Measurements from ENCODE around the gene ANKIB1. TPM values are rescaled to one million over a fixed set of nuclear protein-coding genes. Genes with fewer than 3 reads are reported as not detected.
"Not testable (repeated sequence)": the region's sequence is repeated elsewhere in the genome, so short reads cannot be mapped to it uniquely, and the experiment has no call there.

The ANKIB1 gene
- total RNA-seq, 1 donor from 2014 or later: 59.4 TPM

DNA sequence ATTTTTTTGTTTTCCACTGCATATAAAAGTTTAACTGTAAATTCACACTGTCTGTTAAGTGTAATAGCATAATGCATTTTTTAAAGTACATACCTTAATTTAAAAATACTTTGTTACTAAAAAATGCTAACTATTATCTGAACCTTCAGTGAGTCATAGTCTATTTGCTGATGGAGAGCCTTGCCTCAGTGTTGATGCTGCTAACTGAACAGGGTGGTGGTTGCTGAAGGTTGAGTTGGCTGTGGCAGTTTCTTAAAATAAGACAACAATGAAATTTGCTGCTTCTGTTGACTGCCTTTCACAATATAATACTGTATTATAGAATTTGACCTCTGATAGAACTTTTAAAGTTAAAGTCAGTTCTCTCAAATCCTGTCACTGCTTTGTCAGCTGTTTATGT is 129.2 kb downstream of the ANKIB1 start:
- intact Hi-C loops (cut with DNase I): no loop called here
- no peak for DNase-seq (ENCODE audit: low spot score)

- intact Hi-C loops (cut with DNase I): no loop called here
- no peak for DNase-seq (ENCODE audit: low spot score)
These were observed 145.3 kb downstream of the ANKIB1 start for GRCh38 chr7:92391071-92391470.

- intact Hi-C loops (cut with DNase I): no loop called here
- DNase-seq (ENCODE audit: low spot score): no peak
These were observed 151.8 kb downstream of the ANKIB1 start for GRCh38 chr7:92397542-92397941.

DNA sequence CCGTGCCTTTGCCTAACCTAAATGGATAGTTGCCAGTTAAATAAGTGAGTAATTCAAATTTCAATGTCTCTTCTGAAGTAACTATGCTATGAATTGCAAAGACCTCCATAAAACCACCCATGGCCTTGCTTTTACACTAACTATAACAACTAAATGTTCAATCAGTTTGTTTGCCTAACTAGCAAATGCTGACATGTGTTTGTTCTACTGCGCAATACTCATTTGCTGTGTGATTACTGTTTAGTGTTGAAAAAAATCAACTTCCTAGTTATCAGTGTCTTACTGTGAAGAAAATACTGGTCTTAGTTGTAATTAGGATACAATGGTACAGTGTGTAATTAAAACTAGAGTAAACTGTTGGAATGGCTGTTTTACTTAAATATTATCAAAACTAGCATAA is 154.2 kb downstream of the ANKIB1 start:
- intact Hi-C loops (cut with DNase I): no loop called here
- DNase-seq (ENCODE audit: low spot score): no peak

DNA sequence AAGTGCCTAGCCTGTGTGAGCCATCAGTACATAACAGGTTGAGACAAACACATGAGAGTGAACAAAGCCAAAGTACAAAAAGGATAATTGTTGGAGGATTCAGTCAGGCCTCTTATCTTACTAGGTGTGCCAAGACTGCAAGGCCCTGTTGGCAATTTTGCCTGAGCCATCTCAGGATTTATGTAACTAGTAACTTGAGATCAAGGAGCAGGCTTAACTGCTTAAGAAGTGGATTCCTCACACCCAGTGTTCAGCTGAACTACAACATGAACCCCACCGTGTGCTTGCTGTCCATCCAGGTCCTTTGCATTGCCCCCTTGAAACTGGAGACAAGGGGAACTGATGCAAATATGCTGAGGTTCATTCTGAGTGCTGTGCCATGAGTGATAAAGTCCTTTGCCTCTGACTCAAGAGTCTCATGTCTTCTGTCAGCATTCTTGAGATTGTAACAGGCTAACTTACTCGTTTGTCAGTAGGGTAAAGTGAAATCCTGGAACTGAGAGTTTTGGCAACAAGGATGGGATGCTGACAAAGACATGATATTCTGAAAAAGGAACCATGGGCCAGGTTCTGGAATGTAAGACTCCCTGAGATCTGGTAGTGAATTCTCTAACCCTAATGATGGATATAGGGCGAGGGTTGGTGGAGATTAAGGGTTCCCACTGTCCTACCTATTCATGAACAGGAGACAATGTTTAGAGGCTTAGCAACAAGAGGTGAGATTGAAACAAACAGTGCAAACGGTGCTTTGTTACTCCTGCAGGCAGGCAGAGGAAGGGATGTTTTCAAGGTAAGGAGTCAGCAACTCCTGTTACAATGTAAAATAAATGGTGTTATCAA is 157.4 kb downstream of the ANKIB1 start:
- intact Hi-C loops (cut with DNase I): no loop called here
- DNase-seq (ENCODE audit: low spot score): no peak

DNA sequence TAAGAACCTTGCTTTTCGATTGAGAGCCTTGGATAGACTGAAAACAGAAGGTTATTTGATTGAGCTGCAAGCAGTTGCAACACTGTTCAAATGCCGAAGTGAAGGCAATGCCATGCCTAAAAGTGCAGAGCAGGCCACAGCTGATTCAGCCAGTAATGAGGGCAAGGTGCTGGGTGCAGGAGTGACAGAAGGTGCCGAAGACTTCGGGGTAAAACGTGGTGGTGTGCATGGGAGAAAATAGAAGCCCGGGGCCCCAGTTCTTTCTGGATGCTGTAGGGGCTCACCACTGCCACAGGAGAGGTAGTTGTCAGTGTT is 157.9 kb downstream of the ANKIB1 start:
- intact Hi-C loops (cut with DNase I): no loop called here

GRCh38 chr7:92404170-92404614 is 158.4 kb downstream of the ANKIB1 start:
- intact Hi-C loops (cut with DNase I): no loop called here
- DNase-seq (ENCODE audit: low spot score): no peak

More for the DNA sequence above, 157.9 kb downstream of the ANKIB1 start:
- no peak for DNase-seq (ENCODE audit: low spot score)

GRCh38 chr7:92409357-92409756 is 163.6 kb downstream of the ANKIB1 start:
- DNase-seq (ENCODE audit: low spot score): no peak
- intact Hi-C loops (cut with DNase I): no loop called here

DNA sequence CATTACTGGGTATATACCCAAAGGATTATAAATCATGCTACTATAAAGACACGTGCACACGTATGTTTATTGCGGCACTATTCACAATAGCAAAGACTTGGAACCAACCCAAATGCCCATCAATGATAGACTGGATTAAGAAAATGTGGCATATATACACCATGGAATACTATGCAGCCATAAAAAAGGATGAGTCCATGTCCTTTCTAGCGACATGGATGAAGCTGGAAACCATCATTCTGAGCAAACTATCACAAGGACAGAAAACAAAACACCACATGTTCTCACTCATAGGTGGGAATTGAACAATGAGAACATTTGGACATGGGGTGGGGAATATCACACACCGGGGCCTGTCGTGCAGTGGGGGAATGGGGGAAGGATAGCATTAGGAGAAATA is 164.4 kb downstream of the ANKIB1 start:
- intact Hi-C loops (cut with DNase I); DNase-seq (ENCODE audit: low spot score): not testable (repeated sequence)

GRCh38 chr7:92412745-92413144 is 167.0 kb downstream of the ANKIB1 start:
- no peak for DNase-seq (ENCODE audit: low spot score)
- intact Hi-C loops (cut with DNase I): no loop called here

GRCh38 chr7:92413550-92413949 is 167.8 kb downstream of the ANKIB1 start:
- no peak for DNase-seq (ENCODE audit: low spot score)
- intact Hi-C loops (cut with DNase I): no loop called here

DNA sequence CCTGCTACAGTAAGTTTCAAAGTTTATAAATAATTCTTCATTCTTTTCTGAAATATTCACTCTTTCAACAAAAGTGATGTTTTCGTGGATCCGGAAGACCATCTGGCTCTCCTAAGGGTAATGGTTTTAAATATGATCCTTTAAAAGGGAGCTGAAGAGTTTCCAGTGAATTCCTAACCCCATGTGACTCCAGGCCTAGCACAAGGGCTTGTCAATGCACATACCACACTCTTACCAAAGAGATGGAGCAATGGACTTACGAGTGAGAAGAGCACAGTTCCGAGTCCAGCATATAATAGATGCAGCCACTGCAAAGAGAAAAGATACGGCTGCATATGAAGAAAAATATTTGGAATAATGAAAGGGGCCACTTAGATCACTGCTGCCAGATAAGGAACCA is 169.5 kb downstream of the ANKIB1 start:
- intact Hi-C loops (cut with DNase I): no loop called here
- no peak for DNase-seq (ENCODE audit: low spot score)

DNA sequence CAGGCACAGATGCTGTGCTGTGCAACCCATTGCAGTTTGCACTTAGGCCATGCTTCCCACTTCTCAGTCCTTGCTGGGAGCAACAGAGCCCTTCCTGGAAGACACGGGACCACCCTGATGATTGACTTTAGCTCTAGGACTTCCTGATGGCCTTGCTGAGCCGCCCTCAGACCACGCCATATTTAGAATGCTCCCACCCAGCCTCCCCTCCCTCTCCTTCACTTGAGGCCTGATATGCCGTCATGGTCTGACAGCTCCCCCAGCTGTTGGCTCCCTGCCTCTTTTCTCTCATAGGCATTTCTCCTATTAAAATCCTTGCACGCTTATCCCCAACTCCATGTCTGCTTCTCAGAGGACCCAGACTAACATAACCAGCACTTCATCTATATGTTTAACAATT is 172.1 kb downstream of the ANKIB1 start:
- no peak for DNase-seq (ENCODE audit: low spot score)
- intact Hi-C loops (cut with DNase I): no loop called here

DNA sequence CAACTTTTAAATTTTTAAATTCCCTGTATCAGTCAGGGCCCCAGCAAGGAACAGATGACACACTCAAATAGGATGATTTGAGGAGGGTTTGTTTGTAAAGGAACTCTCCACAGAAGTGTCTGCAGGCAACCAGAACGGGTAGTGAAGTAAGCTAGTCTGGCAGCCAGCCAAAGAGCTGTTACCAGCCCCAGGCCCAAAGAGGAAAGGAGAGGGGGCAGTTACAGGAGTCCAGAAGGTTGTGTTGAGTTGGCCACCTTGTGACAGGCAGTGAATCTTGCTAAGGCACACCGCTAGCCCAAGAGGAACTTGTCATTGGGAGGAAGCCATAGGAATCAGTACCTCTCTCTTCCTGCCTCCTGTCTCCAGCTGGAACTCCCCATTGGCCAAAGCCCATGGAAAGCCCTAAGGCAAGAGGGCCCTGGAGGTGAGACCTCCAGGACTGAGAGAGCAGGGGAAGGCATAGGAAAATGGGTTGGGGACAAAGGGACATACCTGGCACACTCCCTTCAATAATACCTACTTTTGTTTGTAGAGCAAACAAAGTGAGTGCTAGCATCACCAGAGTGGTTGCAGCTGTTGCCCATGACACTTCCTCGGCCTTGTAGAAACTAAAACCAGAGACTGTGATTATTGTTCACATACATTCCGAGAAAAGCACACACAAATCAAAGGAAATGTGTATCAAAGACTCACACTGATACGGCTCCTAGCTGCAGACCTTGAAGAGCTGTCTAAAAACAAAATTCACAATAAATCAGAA is 176.1 kb downstream of the ANKIB1 start:
- intact Hi-C loops (cut with DNase I): no loop called here

GRCh38 chr7:92422926-92423325 is 177.2 kb downstream of the ANKIB1 start:
- intact Hi-C loops (cut with DNase I): no loop called here
- no peak for DNase-seq (ENCODE audit: low spot score)

More for the DNA sequence above, 176.1 kb downstream of the ANKIB1 start:
- DNase-seq (ENCODE audit: low spot score): no peak

- intact Hi-C loops (cut with DNase I): no loop called here
- DNase-seq (ENCODE audit: low spot score): no peak
These were observed 177.9 kb downstream of the ANKIB1 start for GRCh38 chr7:92423710-92424131.

GRCh38 chr7:92425311-92425947 is 179.7 kb downstream of the ANKIB1 start:
- intact Hi-C loops (cut with DNase I): loop anchor here (1.0 kb wide), 1 partner anchor 21 kb away; no protein-coding TSS in a partner anchor
- DNase-seq (ENCODE audit: low spot score): no peak

GRCh38 chr7:92427193-92427592 is 181.4 kb downstream of the ANKIB1 start:
- no peak for DNase-seq (ENCODE audit: low spot score)
- intact Hi-C loops (cut with DNase I): no loop called here

DNA sequence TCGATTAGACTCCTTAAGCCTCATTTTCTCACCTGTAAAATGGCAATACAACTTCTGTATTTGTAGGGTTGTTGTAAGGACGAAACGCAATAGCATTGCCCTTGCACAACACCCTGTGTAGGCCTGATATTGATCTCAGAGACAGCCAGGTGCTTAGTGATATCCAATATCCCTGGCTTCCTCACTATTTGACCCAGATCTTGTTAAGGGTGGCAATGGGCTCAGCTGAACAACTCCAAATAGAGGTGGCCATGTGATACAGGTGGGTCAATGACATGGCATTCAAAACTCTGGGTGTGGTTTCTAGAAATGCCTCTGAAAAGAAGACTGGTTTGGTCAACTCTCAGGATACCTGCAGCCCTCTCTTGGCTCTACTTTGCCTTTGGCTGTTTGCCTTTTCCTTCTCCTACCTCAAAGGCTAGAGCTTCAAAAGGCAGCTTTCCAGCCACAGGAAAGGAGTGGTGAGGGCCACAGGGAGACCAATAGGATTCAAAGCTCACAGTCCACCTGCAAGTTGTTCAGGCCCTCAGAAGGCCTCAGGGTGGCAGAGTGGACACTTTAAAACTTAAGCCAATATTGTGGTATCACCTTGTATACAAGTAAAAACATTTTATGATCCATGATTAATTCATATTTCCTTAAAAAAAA is 186.6 kb downstream of the ANKIB1 start:
- DNase-seq (ENCODE audit: low spot score): no peak
- intact Hi-C loops (cut with DNase I): no loop called here

DNA sequence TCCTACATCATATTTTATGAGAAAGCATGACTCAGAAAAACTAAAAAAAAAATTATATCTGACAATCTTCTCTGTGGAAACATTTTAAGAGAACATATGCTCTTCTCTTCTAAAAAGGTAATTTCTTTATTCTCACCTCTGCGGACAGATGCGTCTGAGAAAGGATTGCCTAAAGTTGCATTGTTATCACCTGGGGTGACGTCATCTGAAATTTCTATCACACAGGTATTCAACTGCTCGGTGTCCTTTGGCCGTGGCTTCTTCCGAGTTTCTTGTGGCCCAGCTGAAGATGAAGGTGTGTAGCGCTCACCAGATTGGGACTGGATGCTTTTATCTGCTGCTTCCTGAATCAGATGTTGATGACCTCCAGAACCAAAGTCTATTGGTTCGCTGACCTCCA is 187.2 kb downstream of the ANKIB1 start:
- DNase-seq (ENCODE audit: low spot score): no peak
- intact Hi-C loops (cut with DNase I): no loop called here
